Astrocyte (in vitro differentiated cells and primary cell): ENCODE measurements around the gene ARIH1. TPM values are rescaled to one million over a fixed set of nuclear protein-coding genes. Genes with fewer than 3 reads are reported as not detected.

Experiments
- DNase-seq: peaks from one replicate; pipeline ENCODE4 v3.0.0-alpha.2; 2010; ENCODE audit warnings: low read depth
- FAIRE-seq: peaks from 2 replicates; lab custom pipeline; 2011; peaks lifted over from hg19 to GRCh38; lab: Jason Lieb, UNC
- H2AFZ ChIP-seq: 2 replicates; pipeline ENCODE4 v1.6.0; 2012; ENCODE audit warnings: low read depth, low read length, inconsistent platforms
- H3K27ac ChIP-seq: 2 replicates; pipeline ENCODE4 v1.5.1; 2011; ENCODE audit warnings: low read depth, low read length, inconsistent platforms
- H3K27me3 ChIP-seq: 2 replicates; pipeline ENCODE4 v1.6.0; 2011; ENCODE audit warnings: low read length, inconsistent platforms; ENCODE audit not compliant: insufficient read depth
- H3K36me3 ChIP-seq: 2 replicates; pipeline ENCODE4 v1.5.1; 2011; ENCODE audit warnings: low read length, inconsistent platforms; ENCODE audit not compliant: insufficient read depth
- H3K4me1 ChIP-seq: 2 replicates; pipeline ENCODE4 v1.5.1; 2011; ENCODE audit warnings: low read length, inconsistent platforms; ENCODE audit not compliant: insufficient read depth
- H3K4me2 ChIP-seq: 2 replicates; pipeline ENCODE4 v1.6.0; 2012; ENCODE audit warnings: low read length, inconsistent platforms
- H3K4me3 ChIP-seq: 2 replicates; pipeline ENCODE4 v1.5.1; 2011; ENCODE audit warnings: low read depth, mild to moderate bottlenecking, low read length, inconsistent platforms; ENCODE audit not compliant: insufficient read depth
- H3K79me2 ChIP-seq: 2 replicates; pipeline ENCODE4 v1.6.0; 2012; ENCODE audit warnings: mild to moderate bottlenecking, low read length, inconsistent platforms; ENCODE audit not compliant: insufficient read depth
- H3K9ac ChIP-seq: 2 replicates; pipeline ENCODE4 v1.6.0; 2012; ENCODE audit warnings: mild to moderate bottlenecking, low read length, inconsistent platforms
- H3K9me3 ChIP-seq: 2 replicates; pipeline ENCODE4 v1.5.1; 2012; ENCODE audit warnings: low read depth, mild to moderate bottlenecking, low read length, inconsistent platforms; ENCODE audit not compliant: insufficient read depth
- H4K20me1 ChIP-seq: 2 replicates; pipeline ENCODE4 v1.6.0; 2012; ENCODE audit warnings: low read length, inconsistent platforms; ENCODE audit not compliant: insufficient read depth
- H3K27ac Mint-ChIP-seq: one replicate; pipeline ENCODE4 v1.8.0; 2021; ENCODE audit warnings: mild to moderate bottlenecking, mixed read lengths; ENCODE audit not compliant: unreplicated experiment
- H3K27me3 Mint-ChIP-seq: one replicate; pipeline ENCODE4 v1.8.0; 2021; ENCODE audit warnings: low read depth, mixed read lengths; ENCODE audit not compliant: unreplicated experiment
- H3K36me3 Mint-ChIP-seq: one replicate; pipeline ENCODE4 v1.8.0; 2021; ENCODE audit warnings: low read depth, mixed read lengths; ENCODE audit not compliant: unreplicated experiment
- H3K4me1 Mint-ChIP-seq: one replicate; pipeline ENCODE4 v1.8.0; 2021; ENCODE audit warnings: low read depth, mixed read lengths; ENCODE audit not compliant: unreplicated experiment
- H3K4me3 Mint-ChIP-seq: one replicate; pipeline ENCODE4 v1.8.0; 2021; ENCODE audit warnings: mild to moderate bottlenecking, moderate library complexity, mixed read lengths; ENCODE audit not compliant: unreplicated experiment
- H3K9me3 Mint-ChIP-seq: one replicate; pipeline ENCODE4 v1.8.0; 2021; ENCODE audit warnings: mild to moderate bottlenecking, mixed read lengths; ENCODE audit not compliant: unreplicated experiment
- CTCF ChIP-seq: IDR thresholded peaks from 2 replicates; pipeline ENCODE4 v1.5.1; 2011; ENCODE audit warnings: low read depth, mild to moderate bottlenecking, inconsistent platforms, low read length, moderate library complexity; ENCODE audit not compliant: insufficient read depth
- EZH2 ChIP-seq: IDR thresholded peaks from 2 replicates; pipeline ENCODE4 v1.6.1; 2012; ENCODE audit warnings: mild to moderate bottlenecking, low read length, inconsistent platforms; ENCODE audit not compliant: insufficient read depth
- total RNA-seq: library from RNA; stranded (reverse); gene quantifications from 2 replicates; pipeline ENCODE4 v1.2.1, GENCODE V29; 2021

Gene ARIH1
- total RNA-seq, 1 donor from 2014 or later, result 212 TPM

DNA sequence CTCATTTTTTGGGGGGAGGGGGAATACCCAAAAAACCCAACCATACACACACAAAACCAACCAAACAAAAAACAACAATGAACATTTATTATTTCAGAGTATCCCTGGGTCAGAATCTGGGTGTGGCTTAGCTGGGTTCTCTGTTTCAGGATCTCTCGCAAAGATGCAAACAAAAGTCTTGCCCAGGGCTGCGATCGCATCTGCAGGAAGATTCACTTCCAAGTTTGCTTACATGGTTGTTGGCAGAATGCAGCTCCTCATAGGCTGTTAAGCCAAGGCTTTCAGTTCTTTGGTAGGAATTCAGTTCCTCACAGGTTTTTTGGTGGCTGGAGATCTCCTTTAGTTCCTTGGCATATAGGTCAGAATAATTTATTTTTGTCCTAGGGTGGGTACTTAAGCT is 13.7 kb upstream of the ARIH1 start:
- no peak for TF ChIP-seq EZH2
- TF ChIP-seq CTCF, result no peak
- FAIRE-seq (no peak), DNase-seq (no peak)
- no peaks in the 10 kb centered on the region for H3K4me1 ChIP-seq
- no peaks in the 10 kb centered on the region for H3K27me3 Mint-ChIP-seq
- no peak overlapping the region for H3K27ac Mint-ChIP-seq
- H3K4me3 Mint-ChIP-seq, result no peak overlapping the region
- H3K4me3 ChIP-seq, result no peak overlapping the region
- no peak overlapping the region for H2AFZ ChIP-seq
- H4K20me1 ChIP-seq, result no peaks in the 10 kb centered on the region
- H3K36me3 ChIP-seq, result no peaks in the 10 kb centered on the region
- no peaks in the 10 kb centered on the region for H3K27me3 ChIP-seq
- peaks cover 3% of the 10 kb centered on the region for H3K4me1 Mint-ChIP-seq
- no peak overlapping the region for H3K27ac ChIP-seq
- H3K79me2 ChIP-seq, result no peaks in the 10 kb centered on the region
- H3K4me2 ChIP-seq, result no peak overlapping the region
- H3K36me3 Mint-ChIP-seq, result no peaks in the 10 kb centered on the region
- no peaks in the 10 kb centered on the region for H3K9me3 ChIP-seq
- no peak overlapping the region for H3K9ac ChIP-seq
- no peaks in the 10 kb centered on the region for H3K9me3 Mint-ChIP-seq

DNA sequence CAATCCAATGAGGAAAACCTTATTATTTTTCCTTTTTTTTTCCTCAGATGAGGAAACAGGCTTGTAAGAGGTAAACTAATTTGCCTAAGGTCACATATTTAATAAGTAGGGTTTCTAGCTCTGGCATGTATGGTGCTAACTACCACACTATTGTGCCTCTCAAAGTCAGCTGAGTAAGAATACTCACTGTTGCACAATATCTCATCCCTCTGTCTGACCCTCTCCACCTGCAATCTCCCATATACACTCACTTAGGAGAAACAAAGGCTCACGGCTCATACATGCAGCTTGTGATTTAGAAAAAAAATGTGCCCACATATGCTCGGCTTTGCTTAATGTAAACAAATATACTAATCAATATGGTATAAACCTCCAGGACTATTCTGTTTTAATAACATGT is 10.4 kb upstream of the ARIH1 start:
- Mint-ChIP-seq H3K36me3 (no peaks in the 10 kb centered on the region), H3K9me3 (no peaks in the 10 kb centered on the region)
- DNase-seq, result no peak

More for the DNA sequence above, 10.4 kb upstream of the ARIH1 start:
- no peak for TF ChIP-seq EZH2
- TF ChIP-seq CTCF, result no peak
- Histone ChIP-seq H2AFZ (no peak overlapping the region), H3K27me3 (no peaks in the 10 kb centered on the region), H3K36me3 (no peaks in the 10 kb centered on the region), H3K9me3 (no peaks in the 10 kb centered on the region), H4K20me1 (no peaks in the 10 kb centered on the region), H3K9ac (no peak overlapping the region), H3K27ac (no peak overlapping the region), H3K4me1 (no peaks in the 10 kb centered on the region), H3K4me2 (no peak overlapping the region), H3K79me2 (no peaks in the 10 kb centered on the region), H3K4me3 (no peak overlapping the region)
- FAIRE-seq, result no peak
- H3K27ac Mint-ChIP-seq, result no peak overlapping the region
- H3K27me3 Mint-ChIP-seq, result no peaks in the 10 kb centered on the region
- H3K4me1 Mint-ChIP-seq, result peaks cover 3% of the 10 kb centered on the region
- no peak overlapping the region for H3K4me3 Mint-ChIP-seq
